RWPE2 (cell line): ENCODE measurements around the gene MTFR1L.

Experiments
- ATAC-seq: fragments of 200-7000 bp; cut with Tn5 transposase; 3 replicates; pipeline ENCODE4 v1.9.1; 2021; ENCODE audit warnings: low read depth
- DNase-seq: peaks from one replicate; pipeline ENCODE4 v3.0.0-alpha.2; 2020; ENCODE audit warnings: low spot score
- H3K27ac ChIP-seq: fragments of 450-650 bp; 2 replicates; pipeline ENCODE4 v1.5.1; 2017; ENCODE audit warnings: mild to moderate bottlenecking; ENCODE audit not compliant: poor library complexity, severe bottlenecking
- H3K27me3 ChIP-seq: fragments of 250-450 bp; sonication (Bioruptor Pico); 2 replicates; pipeline ENCODE4 v1.5.1; 2021; ENCODE audit warnings: mild to moderate bottlenecking, moderate library complexity; ENCODE audit not compliant: insufficient read depth, poor library complexity, severe bottlenecking
- H3K36me3 ChIP-seq: fragments of 250-450 bp; sonication (Bioruptor Pico); 2 replicates; pipeline ENCODE4 v1.5.1; 2020; ENCODE audit warnings: low read depth, mild to moderate bottlenecking, moderate library complexity
- H3K4me1 ChIP-seq: fragments of 250-450 bp; sonication (Bioruptor Pico); 2 replicates; pipeline ENCODE4 v1.5.1; 2021; ENCODE audit warnings: mild to moderate bottlenecking, moderate library complexity; ENCODE audit not compliant: insufficient read depth, poor library complexity, severe bottlenecking
- H3K4me3 ChIP-seq: fragments of 250-450 bp; sonication (Bioruptor Pico); 2 replicates; pipeline ENCODE4 v1.5.1; 2021; ENCODE audit warnings: mild to moderate bottlenecking, moderate library complexity; ENCODE audit not compliant: severe bottlenecking
- H3K9me3 ChIP-seq: fragments of 250-450 bp; sonication (Bioruptor Pico); 2 replicates; pipeline ENCODE4 v1.5.1; 2021; ENCODE audit warnings: mild to moderate bottlenecking, moderate library complexity; ENCODE audit not compliant: severe bottlenecking
- CTCF ChIP-seq: fragments of 450-650 bp; IDR thresholded peaks from one replicate; pipeline ENCODE4 v1.5.1; 2017; ENCODE audit warnings: mild to moderate bottlenecking, moderate library complexity; ENCODE audit not compliant: poor library complexity, severe bottlenecking

Gene MTFR1L

DNA sequence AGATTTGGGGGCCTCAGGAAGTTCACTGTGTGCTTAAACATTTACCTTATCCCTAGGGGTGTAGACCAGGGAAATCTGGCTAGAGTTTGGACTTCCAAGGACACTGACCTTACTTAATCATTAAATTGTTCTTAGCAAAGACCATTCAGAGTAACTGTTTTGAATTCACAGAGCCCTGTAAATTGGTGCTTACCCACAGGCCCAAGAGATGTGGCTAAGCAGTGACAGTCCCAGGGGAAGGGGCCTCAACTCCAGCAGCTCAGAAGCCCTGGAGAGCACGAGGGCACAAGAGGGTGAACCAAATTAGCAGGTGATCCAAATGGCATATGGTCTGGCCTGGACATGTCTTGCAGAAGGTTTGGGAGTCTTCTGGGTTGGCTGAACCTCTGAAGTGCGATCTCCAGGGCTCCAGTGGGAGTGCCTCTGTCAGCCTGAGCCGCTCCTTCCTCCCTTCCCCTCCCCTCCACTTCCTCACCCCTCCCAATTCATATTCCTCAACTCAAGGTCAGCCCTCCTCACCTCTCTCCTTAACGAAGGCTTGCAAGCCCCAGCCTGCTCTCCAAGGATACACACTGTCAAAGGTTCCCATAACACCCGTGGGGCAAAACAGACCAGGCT lies 51.4 kb downstream of the MTFR1L start:
- peaks cover 37% of the 10 kb centered on the region for H3K36me3 ChIP-seq
- H3K27ac ChIP-seq = peak overlapping the region; percentile 71
- peak; percentile 68 for ATAC-seq
- H3K4me1 ChIP-seq = peaks cover 33% of the 10 kb centered on the region
- TF ChIP-seq CTCF = no peak
- DNase-seq = no peak
- no peaks in the 10 kb centered on the region for H3K27me3 ChIP-seq
- H3K9me3 ChIP-seq = no peaks in the 10 kb centered on the region
- H3K4me3 ChIP-seq = no peak overlapping the region

DNA sequence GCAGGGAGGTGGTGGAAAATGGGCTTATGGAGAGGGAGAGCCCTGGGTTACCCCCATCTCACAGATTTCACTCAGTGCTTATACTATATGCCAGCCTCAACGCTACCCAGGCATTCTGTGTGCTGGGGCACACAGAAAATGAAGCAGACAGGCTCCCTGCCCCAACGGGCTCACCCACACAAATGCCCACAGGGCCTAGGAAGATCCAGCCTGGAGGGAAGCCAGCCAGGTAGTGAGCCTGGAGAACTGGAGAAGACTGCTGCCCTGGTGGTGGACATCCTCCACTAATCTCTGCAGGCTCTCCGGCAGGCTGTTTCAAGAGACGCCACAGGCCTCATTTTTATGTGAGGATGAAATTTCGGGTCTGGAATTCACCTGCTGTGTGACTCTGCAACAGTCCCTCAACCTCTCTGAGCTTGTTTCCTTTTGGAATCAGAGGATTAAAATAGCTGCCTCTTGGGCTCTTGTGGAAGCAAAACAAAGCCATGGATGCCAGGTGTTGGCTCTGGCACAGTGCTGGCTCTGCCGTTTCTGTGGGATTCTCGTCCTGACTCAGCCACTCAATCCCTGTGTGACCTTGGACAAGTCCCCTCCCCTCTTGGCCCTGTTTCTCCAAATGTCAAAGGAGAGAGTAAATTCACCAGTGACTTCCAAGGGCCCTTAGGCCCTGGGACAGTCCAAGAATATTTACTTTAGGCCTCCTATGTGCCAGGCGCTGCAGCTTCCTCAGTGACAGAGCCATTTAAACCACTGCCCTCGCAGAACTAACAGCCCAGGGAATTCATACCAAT lies 52.1 kb downstream of the MTFR1L start:
- no peak for DNase-seq
- H3K36me3 ChIP-seq = peaks cover 32% of the 10 kb centered on the region
- no peak overlapping the region for H3K4me3 ChIP-seq
- TF ChIP-seq CTCF = peak; percentile 16
- no peaks in the 10 kb centered on the region for H3K9me3 ChIP-seq
- H3K27me3 ChIP-seq = no peaks in the 10 kb centered on the region
- peak; percentile 4; the same call in 2 of the 3 replicates for ATAC-seq
- H3K4me1 ChIP-seq = peaks cover 34% of the 10 kb centered on the region
- peak overlapping the region; percentile 71 for H3K27ac ChIP-seq

GRCh38 chr1:25872713-25873112 lies 53.0 kb downstream of the MTFR1L start:
- Histone ChIP-seq H3K4me3 (no peak overlapping the region), H3K9me3 (no peaks in the 10 kb centered on the region), H3K36me3 (peaks cover 29% of the 10 kb centered on the region), H3K27me3 (no peaks in the 10 kb centered on the region), H3K27ac (peak overlapping the region; percentile 71), H3K4me1 (peaks cover 34% of the 10 kb centered on the region)
- no peak for DNase-seq
- no peak for ATAC-seq
- TF ChIP-seq CTCF = no peak

GRCh38 chr1:25873120-25873519 lies 53.4 kb downstream of the MTFR1L start:
- Histone ChIP-seq H3K27me3 (no peaks in the 10 kb centered on the region), H3K27ac (peak overlapping the region; percentile 71), H3K36me3 (peaks cover 25% of the 10 kb centered on the region), H3K4me1 (peaks cover 34% of the 10 kb centered on the region), H3K9me3 (no peaks in the 10 kb centered on the region), H3K4me3 (no peak overlapping the region)
- TF ChIP-seq CTCF = no peak
- ATAC-seq (no peak), DNase-seq (no peak)

DNA sequence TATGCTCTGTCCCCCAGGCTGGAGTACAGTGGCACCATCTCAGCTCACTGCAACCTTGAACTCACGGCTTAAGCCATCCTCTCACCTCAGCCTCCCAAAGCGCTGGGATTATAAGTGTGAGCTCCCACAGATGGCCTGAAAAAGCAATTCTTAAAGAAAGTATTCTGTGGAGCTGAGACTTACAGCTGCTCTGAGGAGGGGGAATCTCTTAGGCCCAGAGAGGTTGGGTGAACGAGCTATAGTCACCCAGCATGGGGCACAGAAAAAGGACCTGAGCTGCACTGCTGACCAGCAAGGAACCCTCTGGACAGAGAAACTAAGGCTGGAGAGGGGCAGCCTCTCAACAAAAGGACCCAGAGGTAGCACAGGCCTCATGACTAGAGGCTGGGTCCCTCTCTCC lies 54.5 kb downstream of the MTFR1L start:
- Histone ChIP-seq H3K4me1 (peaks cover 34% of the 10 kb centered on the region), H3K27me3 (no peaks in the 10 kb centered on the region), H3K4me3 (peak overlapping the region; percentile 42), H3K36me3 (peaks cover 17% of the 10 kb centered on the region), H3K9me3 (no peaks in the 10 kb centered on the region), H3K27ac (peak overlapping the region; percentile 71)
- no peak for ATAC-seq
- TF ChIP-seq CTCF = no peak
- no peak for DNase-seq
